ENCODE measurements around the gene PPM1E.

PPM1E gene

DNA sequence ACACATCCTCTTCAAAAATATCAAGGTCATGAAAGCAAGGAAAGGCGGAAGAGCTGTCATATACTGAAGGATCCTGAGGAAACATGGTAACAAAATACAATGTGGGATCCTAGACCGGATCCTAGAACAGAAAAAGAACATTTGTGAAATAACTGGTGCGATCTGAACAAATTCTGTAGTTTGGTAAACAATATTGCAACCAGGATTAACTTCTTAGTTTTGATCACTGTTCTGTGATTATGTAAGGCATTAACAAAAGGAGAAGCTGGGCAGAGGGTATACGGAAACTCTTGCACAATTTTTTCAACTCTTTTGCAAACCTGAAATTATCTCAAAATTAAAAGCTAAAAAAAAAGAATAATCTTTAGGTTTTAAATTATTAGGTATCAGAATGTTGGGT, 241.3 kb downstream of the PPM1E start:
- no peak for DNase-seq (ENCODE audit: low read depth, low spot score)

DNA sequence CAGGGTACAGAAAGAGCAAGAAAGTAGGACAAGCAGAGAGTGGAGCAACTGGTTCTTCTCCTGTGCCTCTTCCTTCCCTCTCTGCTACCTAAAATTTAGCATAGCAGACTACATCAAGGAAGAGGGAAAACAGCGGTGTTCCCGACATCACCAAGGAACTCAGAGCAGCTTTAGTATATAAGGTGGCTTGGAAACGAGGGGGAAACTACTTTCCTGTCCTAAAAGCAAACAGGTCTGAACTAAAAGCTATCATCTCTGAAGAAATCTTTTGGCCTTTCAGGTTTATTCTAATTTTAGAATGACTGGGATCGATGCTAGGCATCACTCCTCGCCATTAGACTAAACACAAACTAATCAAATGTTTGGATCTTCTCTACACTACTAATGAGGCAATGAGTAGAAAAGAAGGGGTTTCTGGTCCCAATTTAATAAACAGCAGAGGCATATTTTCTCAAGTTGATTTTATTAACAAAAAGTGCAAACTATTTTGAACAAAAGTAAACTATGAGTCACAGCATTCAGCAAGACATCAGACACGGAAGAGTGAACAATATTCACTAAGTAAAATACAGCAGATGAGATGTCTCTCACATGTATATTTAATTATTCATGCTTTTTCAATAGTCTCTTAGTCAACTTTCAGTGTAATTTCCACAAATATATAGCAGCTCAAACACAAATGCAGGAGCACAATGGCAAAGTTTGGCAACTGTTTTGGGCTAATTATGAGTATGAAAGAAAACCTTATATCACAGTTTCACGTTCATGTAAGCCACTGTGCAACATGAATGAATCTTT, 242.3 kb downstream of the PPM1E start:
- DNase-seq (ENCODE audit: low read depth, low spot score), result no peak

DNA sequence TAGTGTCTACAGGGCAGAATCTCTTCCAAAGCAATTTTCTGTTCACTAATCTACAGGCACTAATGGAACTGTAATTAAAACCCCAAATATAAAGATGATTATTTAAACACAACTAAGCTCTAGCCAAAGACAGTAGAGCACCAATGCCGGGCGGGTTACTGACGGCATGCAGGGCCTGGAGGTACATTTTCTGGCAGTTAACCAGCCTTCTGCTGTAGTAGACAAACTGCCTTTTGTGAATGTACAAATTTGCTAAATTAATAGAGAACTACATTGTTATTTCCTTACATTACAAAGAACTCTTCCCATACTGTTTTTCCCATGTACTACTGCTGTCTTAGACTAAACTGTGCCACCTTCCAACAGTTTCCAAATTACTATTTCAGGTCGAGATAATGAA, 243.2 kb downstream of the PPM1E start:
- DNase-seq (ENCODE audit: low read depth, low spot score), result no peak

DNA sequence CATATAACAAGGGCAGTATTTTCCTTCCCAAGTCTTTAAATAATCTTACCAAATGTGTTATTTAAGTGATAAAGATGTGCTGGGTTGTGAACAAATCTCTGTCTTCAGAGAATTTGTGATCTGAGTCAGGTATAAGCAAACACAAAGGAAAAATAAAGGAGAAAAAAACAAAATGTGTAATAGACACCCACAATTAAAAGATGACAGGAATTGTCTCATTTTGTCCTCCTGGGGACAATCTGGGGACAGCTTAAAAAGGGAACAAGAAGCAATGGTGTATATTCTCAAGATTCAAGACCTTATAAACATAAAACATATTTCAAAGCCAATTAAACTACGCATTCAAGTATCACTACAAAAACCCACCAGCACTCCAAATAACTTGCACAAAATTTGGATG, 243.8 kb downstream of the PPM1E start:
- DNase-seq (ENCODE audit: low read depth, low spot score), result no peak

DNA sequence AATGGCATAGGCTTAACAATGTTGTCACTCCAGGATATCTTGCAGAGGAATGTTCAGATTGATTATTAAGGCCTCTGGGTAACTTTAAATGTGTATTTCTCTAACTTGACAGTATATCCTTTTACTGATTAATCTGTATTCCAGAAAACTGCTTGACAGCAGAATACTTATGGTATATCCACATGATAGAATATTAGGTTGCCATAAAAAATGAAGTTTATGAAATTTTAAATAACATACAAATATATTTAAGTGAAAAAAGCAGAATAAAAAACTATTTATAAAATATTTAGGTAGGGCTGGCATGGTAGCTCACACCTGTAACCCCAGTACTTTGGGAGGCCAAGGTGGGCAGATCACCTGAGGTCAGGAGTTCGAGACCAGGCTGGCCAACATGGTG, 244.4 kb downstream of the PPM1E start:
- no peak for DNase-seq (ENCODE audit: low read depth, low spot score)

DNA sequence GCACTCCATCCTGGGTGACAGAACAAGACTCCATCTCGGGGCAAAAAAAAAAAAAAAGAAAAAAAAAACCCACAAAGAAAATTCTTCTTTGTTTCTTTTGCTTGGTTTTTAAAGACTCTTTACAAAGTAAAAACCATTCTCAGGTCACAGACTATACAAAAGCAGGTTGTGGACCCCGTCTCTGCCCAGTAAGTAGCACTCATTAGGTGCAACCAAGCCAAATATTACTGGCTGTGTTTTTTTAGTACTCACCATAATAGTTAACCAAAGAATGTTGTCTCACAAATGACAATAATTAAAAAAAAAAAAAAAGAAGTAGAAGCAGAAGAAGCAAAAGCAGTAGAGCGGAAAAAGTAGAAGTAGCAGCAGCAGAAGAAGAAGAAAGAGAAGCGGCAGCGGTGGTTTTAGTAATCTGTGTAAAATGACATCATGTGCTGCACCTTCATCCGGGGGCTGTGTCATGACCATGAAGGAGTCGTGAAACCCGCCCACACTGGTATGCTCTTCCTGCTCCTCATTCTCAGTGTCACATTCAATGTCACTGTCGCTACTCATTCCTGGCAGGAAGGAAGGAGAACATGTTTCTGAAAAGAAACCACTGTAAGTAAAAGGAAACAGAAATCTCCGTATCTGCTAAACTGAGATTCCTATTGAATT, 245.6 kb downstream of the PPM1E start:
- DNase-seq (ENCODE audit: low read depth, low spot score), result no peak

DNA sequence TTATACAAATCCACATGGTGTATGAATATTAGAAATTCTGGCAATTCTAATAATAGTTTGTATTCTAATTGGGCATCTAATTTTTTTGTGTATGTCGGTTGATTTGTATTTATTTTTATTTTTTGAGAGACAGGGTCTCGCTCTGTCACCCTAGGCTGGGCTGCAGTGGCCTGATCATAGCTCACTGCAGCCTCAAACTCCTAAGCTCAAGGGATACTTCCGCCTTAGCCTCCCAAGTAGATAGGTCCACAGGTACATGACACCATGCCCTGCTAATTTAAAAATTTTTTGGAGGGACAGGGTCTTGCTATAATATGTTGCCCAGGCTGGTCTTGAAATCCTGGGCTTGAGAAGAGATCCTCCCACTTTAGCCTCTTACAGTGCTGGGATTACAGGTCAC, 246.5 kb downstream of the PPM1E start:
- no peak for DNase-seq (ENCODE audit: low read depth, low spot score)

DNA sequence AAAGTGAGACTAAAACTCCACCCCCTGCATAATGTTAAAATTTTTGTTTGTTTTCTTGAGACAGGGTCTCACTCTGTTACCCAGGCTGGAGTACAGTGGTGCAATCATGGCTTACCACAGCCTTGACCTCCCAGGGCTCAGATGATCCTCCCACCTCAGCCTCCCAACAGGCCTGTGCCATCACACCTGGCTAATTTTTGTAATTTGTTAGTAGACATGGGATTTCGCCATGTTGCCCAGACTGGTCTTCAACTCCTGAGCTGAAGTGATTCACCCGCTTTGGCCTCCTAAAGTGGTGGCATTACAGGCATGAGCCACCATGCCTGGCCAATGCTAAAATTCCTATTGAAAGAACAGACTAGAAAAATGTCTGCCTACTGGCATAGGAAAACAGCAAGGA, 247.2 kb downstream of the PPM1E start:
- no peak for DNase-seq (ENCODE audit: low read depth, low spot score)

DNA sequence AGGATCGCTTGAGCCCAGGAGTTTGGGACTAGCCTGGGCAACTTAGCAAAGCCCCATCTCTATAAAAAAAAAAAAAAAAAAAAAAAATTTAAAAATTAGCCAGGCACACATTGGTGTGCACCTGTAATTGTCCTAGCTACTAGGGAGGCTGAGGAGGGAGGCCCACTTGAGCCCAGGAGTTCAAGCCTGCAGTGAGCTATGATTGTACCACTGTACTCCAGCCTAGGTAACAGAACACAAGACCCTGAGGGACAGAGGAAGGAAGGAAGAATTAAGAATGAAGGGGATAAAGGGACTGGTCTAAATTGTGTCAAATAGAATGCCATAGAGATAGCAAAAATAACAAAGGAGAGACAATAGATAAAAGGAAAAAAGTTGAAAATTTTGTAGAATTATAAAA, 248.2 kb downstream of the PPM1E start:
- no peak for DNase-seq (ENCODE audit: low read depth, low spot score)

DNA sequence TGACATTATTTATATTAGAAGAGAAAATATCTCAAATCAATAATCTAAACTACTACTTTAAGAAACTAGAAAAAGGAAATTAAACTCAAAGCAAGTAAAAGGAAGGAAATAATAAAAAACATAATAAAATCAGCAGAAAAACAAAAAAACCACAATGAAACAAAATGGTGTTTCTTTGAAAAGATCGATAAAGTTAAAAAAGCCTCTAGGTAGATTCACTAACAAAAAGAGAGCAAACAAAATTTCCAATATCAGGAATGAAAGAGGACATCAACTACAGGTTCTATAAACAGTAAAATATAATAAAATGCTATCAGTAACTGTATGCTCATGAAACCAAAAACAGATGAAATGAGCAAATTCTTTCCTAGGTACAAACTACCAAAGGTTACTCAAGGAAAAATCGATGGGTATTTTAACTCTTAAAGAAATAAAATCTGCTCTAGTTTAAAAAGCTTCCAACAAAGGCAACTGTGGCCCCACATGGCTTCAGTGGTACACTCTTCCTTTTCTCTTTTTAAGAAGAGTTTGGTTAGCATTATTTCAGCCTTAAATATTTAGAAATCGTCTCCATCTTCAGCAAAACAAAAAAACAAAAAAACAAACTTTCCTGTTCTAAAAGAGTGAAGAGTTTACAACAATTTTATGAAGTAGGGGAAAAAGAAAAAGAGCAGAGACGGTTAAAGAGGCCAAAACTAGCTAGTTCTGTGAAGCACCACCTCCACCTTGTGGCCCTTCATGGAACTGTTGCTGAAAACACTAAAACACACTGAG, 248.9 kb downstream of the PPM1E start:
- DNase-seq (ENCODE audit: low read depth, low spot score), result no peak

DNA sequence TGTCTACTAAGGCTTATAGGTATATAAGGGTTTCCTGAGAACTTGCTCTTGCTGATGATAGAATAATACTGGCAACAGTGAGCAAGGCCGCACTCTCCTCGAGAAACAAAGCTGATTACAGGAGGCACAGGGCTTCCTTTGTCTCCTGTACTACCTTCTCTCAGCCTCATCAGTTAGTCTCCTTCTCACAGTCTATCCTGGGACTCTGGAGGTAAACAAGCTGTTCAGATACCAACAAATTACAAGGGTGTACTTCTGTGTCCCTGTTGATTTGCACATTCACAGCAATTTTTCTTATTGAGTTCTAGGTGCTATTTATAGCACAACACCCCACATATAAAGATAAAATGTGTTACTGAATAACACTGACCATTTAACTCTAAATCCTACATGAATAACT, 252.3 kb downstream of the PPM1E start:
- DNase-seq (ENCODE audit: low read depth, low spot score), result no peak

DNA sequence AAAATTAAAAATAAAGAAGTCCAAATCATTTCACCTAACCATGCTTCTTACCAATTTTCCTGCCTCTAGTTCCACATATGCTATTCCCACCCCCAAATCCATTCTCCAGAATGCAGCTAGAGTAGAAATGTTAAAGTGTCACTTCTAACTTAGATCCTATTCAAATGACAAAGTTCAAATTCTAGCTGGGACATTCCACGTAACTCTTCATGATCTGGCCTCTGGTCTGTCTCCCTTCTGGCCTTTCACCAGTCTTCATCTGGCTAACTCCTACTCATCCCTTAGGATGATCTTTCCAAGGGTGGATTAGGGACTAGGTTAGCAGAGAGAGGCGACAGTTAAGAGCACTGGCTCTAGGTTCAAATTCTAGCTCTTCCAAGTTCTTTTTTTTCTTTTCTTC, 253.1 kb downstream of the PPM1E start:
- DNase-seq (ENCODE audit: low read depth, low spot score), result no peak

DNA sequence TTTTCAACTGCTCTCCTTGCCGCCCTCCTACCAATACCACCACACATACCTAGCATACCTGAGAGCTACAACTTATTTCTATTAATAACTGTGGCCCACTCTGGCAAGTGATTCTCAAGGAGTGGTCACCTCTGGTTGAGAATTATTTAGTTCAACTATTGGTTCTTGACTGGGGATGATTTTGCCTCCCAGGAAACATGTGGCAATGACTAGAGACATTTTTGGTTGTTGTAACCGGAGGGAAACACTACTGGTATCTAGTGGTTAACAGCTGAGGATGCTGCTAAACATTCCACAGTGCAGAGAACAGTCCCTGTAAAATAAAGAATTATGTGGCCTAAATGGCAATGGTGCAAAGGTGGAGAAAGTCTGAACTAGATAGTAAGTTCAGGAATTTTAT, 254.4 kb downstream of the PPM1E start:
- no peak for DNase-seq (ENCODE audit: low read depth, low spot score)

DNA sequence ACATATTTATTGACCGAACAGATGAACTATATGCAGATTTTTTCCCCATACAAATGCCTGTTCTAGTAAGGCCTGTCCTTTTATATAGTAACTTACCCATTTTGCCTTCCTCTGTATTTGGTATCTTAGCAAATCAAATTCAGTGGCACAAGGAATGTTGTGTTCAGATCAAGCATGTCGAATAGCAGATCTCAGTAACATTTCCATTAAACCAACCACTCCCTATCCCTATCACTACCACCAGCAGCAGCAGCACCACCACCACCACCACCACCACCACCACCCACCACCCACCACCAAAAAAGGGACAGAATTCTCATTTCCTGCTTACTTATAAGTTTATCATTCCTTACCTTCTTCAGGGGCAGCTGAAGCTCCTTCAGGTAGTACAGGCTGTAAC, 256.3 kb downstream of the PPM1E start:
- DNase-seq (ENCODE audit: low read depth, low spot score), result no peak

DNA sequence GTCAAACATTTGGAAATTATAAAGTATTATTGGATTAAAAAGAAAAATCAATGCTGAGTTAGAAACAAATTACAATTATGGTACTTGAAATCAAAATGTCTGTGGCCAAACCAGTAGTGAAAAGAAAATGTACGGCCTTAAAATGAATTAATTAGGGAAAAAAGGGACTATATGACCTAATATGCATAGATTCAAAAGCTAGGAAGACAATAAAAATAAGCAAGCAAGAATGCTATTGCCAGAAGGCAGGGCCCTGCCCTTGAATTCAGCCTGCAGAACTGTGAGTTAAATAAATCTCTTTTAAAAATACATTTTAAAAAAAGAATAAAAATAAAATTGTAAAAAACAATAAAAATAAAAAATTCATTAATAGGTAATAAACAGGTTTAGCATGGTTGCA, 262.4 kb downstream of the PPM1E start:
- no peak for DNase-seq (ENCODE audit: low read depth, low spot score)

DNA sequence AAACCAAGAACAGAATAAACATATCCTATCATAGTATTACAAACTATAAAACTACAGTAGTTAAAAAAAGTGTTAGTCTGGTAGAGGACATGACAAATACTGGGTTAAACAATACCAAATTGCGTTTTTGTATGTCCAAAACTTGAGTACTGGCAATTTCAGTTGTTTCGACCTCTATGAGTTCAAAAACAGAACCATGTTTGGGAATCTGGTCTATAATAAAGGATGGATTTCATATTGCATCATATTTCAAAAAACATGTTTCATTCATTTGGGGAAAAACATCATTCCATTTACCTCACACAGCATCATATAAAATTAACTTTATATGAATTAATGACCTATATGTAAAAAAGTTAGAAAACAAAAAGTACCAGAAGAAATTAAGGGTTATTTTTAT, 269.3 kb downstream of the PPM1E start:
- DNase-seq (ENCODE audit: low read depth, low spot score), result no peak

DNA sequence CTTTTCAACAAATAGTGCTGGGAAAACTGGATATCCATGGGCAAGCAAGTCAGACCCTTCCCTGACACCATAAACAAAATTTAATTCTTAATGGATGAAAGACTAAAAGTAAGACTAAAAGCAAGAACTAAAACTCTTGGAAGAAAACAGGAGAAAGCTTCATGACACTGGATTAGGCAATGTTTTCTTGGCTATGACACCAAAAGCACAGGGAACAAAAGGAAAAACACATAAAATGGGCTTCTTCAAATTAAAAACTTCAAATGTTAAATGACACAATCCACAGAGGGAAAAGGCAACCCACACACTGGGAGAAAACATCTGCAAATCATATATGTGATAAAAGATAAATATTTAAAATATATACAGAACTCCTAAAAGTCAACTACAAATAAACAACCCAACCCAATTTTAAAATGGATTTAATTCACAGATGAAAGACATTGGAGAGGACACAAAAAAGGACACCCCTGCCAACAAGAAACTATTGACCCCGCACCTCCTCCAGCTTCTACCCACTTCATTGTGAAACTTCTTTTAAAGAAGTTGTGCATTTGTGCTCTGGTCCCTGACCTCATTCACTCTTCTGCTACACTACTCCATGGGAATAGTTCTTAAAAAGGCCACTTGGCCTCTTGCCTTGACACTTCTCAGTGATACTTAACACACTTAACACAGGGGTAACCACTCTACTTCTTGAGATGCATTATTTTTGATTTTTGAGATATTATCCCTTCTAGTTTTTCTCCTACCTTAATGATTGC, 270.7 kb downstream of the PPM1E start:
- no peak for DNase-seq (ENCODE audit: low read depth, low spot score)

DNA sequence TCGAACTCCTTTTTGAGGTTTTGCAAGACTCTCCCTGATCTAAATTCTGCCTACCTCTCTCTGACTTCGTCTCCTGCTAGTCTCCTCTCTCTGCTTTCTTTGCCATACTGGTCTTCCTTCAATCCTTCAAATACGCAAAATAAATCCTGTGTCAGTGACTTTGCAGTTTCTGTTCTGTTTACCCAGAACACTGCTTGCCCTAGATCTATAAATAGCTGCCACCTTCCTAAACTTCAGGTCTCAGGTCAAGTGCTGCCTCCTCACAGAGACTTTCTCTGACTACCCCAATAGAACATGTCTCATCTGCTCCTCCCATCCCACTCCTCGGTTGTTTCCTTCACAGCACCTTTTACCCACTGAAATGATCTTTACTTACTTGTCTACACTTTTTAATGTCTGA, 272.1 kb downstream of the PPM1E start:
- no peak for DNase-seq (ENCODE audit: low read depth, low spot score)

DNA sequence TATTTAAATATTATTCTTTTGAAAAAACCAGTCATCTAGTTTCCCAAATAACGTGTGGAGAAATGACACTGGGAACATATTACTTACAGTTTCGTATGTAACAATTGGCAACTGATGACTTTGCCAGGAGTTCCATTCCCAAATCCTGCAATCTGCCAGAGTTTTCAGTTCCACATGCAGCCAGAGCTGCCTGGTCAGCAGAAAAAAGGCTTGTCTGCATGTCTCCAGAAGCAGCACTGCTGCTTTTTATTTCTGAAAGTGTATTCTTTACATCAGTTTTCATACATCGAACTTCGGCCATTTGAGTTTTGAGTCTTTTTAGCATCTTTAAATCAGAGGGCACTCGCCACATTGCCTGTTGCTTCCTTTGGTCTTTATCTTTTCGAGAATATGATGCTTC, 272.7 kb downstream of the PPM1E start:
- DNase-seq (ENCODE audit: low read depth, low spot score), result no peak

DNA sequence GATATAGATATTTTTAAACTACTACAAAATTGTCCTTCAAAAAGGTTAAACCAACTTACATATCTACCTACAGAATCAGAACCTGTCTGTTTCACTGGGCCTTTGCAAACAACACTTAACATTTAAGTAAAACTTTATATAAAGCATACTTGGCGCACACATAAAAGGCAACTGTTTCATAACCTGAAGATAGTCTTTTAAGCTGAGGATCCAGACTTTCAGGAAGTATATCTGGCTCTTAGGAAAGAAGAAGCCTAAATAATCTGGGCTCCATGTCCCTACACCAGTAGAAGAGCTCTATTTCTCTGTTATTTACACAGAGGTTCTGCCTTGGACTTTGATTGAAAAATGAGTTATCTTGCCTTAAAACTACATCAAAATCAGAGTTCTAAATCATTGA, 275.2 kb downstream of the PPM1E start:
- no peak for DNase-seq (ENCODE audit: low read depth, low spot score)
